Measurements from ENCODE around the gene GREB1. TPM values are rescaled to one million over a fixed set of nuclear protein-coding genes. Genes with fewer than 3 reads are reported as not detected.

Gene GREB1
- total RNA-seq, 2 donors from 2014 or later, result 0.85 to 2.0 TPM

DNA sequence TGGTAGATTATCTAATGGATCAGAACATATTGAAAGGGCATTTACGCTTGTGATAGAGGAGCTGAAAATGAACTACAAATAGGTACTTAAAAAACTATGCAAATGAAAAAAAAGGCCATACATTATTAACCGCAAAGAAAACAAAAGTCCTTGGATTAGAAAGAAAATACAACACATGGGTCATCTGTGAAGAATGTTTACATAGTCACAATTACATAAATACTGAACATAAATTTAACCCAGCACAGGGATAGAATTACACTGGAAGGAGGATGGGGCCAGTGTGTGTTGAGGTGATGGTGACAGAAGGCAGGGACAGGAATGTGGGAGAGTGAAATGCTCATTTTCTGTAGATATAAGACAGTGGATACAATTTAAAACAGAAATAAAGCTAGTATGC lies 129.6 kb downstream of the GREB1 start:
- DNase-seq, result no peak
- intact Hi-C loops (cut with DNase I, micrococcal nuclease), result no loop called here
- no peak for ATAC-seq

DNA sequence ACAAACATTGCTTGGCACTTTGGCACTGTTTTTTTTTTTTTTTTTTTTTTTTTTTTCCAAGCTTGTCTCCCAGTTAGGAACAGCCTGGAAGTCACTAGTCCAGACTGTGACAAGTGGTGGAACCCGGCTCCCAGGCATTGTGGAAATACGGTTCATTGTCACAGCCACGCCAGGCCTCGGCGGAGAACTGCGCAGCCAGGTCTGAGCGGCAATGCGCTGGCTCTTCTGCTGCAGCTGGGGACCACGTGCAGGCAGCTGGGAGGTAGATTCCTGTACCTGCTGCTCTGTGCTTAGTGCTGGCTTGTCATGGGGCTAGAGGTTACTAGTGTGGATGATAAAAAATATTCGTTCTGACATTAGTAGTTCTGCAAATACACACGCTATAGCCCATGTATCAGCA lies 131.2 kb downstream of the GREB1 start:
- no peak for ATAC-seq
- intact Hi-C loops (cut with DNase I, micrococcal nuclease), result no loop called here
- DNase-seq, result no peak

DNA sequence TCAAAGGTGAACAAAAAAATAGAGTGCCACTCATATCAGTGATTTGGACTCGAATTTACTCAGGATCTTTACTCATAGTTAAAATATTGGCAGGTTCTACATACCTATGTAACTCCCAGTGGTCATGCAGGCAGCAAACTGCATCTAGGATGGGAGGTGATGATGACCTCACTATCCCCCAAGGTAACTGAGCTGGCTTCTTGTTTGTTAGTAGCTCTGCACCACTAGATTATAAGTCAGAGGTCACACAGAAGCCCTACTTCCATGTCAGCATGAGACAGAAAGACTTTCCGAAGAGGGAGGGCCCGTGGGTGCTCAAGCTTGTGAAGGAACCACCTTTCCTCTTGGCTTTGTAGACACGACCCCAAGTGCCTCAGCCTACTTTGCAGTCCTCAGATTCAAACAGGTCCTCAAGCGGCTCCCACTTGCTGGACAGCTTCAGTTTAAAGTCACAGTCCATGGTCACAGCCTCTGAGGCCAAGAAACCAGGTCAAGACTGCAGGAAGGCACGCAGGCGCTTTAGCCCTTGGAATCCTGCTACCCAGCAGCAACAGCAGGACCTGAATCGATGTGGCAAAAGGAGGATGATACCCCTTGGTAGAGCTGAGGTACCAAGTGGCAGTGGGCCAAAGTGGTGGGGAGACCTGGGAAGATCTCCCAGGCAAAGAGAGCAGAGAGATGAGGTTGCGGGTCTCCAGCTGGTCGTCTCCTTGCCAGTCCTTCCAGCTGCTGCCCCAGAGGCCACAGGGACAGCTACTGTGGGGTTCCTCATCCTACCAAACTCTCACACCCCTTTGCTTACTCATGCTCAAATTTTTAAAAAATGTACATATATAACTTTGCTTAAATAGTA lies 131.9 kb downstream of the GREB1 start:
- intact Hi-C loops (cut with DNase I, micrococcal nuclease), result no loop called here
- ATAC-seq (no peak), DNase-seq (no peak)

DNA sequence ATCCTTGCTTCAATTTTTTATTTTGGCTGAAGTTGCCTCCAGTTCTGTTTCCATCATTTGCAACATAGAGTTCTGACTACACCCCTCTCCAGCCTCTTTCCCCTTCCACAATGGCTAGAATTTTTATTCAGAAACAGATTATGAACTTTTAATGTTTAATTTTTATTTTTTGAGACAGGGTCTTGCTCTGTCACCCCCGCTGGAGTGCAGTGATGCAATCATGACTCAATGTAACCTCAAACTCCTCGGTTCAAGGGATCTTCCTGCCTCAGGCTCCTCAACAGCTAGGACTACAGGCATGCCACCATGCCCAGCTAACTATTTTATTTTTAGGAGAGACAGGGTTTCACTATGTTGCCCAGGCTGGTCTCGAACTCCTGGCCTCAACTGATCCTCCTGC lies 133.3 kb downstream of the GREB1 start:
- DNase-seq (no peak), ATAC-seq (no peak)
- intact Hi-C loops (cut with DNase I, micrococcal nuclease), result no loop called here

DNA sequence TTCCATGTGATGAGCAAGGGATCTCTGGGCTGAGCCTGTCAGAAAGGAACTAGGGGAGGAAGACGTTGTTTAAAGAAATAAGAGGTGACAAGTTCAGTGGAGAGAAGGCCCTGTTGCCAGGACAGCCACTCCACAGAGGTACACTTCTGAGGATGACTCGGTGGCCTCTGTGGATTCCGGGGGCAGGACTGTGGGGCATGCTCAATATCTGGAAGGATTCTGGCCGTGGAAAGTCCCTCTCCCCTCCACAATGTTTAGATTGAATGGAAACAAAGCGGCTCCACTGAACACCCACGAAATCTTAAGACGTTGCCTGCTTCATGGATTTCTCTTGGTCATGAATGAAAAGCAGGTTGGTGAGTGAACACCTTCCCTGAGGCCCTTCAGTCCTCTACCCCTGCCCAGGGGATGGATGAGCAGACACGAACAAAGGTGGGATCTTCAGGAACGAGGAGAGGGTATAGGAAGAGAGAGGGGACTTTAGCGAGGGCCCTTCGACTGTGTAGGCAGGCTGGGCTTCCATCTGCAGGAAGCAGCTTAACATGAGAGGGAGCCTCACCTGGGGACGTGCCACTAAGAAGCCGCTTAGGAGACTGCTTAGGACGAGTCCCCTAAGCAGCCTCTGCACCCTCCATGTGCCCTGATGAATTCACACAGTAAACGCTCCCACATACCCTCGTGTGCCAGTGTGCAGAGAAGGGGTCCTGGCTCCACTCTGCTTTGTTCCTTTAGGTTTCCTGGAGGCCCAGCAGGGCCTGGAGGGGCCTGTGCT lies 134.2 kb downstream of the GREB1 start:
- ATAC-seq, result no peak
- intact Hi-C loops (cut with DNase I, micrococcal nuclease), result no loop called here
- DNase-seq, result no peak

DNA sequence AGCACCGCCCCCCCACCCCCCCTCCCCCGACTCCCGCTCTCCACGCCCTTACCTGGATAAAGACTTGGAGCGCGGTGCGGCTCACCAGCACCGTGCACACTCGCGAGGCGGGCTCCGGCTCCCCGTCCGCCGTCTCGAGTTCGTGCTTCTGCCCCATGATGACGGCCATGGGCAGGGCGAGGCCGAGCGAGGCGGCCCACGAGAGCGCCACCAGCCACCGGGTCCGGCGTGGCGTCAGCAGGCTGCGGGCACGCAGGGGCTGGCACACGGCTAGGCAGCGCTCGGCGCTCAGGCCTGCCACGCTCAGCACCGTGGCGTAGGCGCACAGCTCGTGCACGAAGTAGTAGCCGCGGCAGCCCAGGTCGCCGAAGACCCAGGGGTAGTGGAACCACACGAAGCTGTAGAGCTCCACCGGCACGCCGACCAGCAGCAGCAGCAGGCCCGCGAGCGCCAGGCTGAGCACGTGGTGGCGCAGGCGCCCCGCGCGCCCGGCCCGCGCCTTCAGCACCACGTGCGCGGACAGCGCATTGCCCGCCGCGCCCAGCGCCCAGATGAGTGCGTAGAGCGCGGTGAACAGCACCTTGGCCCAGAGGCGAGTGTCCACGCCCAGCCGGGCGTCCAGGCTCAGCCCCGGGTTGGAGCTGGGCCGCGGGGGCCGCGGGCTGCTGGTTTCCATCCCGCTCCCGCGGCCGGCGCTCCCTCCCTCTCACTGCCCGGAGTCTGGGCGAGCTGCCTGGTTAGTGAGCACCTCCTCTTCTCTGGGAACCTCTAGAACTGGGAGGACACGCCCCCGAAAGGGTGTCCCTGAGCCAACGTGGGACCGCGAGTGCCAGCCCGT lies 135.8 kb downstream of the GREB1 start, which contains the start of gene NTSR2:
Gene NTSR2, minus strand, starts transcription at position 742 of the 838 bp plus-strand sequence. Its CDS starts 66 bp downstream, at position 676.
- intact Hi-C loops (cut with DNase I, micrococcal nuclease), result no loop called here
- peak; percentile 97 for ATAC-seq
- peak in 1 of 2 donors; percentile 52 for DNase-seq

DNA sequence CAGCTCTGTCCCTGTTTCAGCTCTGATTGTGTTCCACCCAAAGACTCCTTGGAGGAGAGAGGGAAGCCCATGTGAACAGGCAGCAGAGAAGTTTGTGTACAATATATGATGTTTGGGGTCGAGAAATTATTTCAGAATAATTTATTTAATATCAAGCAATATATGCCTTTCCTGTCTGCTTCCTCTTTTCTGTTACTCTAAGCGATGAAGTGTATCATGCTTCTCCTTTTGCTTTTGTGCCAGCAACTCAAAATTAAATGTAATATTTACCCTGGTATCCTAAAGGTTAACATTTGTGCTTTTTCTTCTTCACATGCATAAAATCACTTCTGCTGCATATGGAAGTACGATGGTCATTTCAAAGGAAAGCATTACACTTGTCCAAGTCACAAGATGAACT lies 138.6 kb downstream of the GREB1 start:
- ATAC-seq, result no peak
- intact Hi-C loops (cut with DNase I, micrococcal nuclease), result no loop called here
- no peak for DNase-seq

DNA sequence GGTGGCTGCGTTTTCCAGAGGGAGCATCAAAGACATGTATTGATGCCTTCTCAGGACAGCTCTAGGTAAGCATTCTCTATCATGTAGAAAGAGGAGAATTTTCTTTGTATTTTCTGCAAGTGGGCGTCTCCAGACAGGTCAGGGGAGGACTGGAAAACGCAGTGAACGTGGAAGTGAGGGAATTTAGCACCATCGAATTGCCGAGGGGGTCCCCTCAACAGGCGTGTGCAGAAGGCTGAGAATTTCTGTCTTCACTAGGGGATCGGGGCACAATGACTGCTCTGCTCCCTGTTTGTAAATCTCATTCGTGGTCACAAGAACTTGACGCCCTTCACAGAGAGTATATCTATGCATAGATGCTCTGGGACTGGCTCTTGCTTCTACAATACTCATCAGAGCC lies 141.1 kb downstream of the GREB1 start:
- ATAC-seq (no peak), DNase-seq (no peak)
- intact Hi-C loops (cut with DNase I, micrococcal nuclease), result no loop called here

DNA sequence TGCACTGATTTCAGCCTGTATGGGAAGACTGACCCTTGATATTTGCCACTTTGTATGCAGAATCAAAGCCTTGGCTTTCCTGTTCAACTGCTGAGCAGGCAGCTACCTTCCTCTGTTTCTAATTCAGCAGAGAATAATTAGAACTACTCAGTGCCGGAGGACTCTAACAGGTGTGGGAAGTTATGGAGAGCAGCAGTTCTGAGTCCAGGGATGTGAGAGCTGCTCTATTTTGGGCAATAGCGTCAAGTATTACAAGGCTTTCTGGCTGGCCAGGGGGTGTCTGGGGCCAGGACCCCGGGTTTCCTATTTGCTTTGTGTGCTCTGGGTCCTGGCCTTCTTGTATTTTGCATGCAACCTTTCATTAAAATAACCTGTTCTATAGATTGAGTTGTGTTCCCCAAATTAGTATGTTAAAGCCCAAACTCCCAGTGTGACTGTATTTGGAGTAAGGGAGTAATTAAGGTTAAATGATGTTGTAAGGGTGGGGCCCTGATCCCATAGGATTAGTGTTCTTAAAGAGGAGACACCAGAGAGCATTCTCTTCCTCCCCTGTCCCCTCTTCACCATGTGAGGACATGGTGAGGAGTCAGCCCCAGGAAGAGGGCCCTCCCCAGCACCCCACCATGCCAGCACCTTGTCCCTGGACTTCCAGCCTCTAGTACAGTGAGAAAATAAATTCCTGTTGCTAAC lies 141.7 kb downstream of the GREB1 start:
- intact Hi-C loops (cut with DNase I, micrococcal nuclease), result no loop called here
- ATAC-seq (no peak), DNase-seq (no peak)

DNA sequence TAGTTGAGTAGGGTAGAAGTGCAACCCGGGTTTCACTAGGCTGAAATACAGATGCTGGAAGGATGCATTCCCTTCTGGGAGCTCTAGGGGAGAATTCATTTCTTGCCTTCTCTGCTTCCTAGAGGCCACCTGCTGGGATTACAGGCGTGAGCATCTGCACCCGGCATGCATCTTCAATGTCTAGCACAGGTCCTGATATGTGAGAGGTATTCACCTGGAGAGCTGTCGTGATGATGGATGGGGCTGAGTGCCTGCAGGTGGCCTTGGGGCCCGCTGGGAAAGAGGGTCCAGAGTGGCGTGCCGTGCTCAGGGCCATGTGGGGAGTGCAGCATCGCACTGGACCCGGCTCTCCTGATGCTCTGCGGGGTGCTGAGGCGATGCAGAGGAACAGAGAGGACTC lies 142.8 kb downstream of the GREB1 start:
- intact Hi-C loops (cut with DNase I, micrococcal nuclease), result no loop called here
- no peak for DNase-seq
- no peak for ATAC-seq

DNA sequence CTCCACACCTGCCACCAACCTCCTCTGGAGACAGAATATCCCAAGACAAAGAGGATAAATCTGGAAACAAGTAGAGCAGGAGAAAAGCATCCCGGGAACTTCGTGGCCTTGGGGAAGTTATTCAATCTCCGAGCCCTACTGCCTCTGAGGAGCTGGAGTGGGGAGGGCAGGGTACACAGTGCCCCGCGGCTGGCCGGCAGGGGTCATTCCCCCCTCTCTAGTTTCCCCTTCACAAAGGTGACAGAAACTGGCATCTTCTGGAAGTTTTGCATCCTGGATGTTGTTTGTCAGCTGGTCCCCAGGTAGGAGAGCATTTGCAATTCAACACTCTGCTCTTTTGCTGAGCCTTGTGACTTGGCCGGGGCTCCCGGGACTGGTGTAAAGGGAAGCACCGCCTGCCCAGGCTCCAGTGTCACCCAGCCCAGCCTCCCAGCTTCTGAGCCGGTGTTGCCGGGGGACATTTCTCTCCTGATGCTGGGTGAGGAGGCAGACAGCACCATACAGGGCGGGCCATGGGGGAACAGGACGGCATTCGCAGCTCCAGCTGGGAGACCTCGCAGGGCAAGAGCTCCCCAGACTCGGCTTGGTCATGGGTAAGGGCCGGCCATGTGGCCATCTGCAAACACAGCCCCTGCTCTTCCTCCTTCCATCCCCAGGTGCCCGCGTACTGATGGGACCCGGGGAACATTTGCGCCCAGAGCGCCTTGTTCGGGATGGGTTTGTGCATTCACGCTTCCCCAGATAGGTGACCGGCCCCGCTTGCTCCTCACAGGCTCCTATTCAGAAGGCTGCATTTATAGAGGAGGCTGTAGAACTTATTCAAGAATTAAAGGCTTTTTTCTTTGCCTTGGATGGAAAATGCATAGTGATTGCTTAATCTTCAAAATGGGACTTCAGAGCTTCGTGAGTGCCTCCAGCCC lies 143.6 kb downstream of the GREB1 start:
- ATAC-seq, result no peak
- DNase-seq, result no peak
- intact Hi-C loops (cut with DNase I, micrococcal nuclease), result no loop called here

DNA sequence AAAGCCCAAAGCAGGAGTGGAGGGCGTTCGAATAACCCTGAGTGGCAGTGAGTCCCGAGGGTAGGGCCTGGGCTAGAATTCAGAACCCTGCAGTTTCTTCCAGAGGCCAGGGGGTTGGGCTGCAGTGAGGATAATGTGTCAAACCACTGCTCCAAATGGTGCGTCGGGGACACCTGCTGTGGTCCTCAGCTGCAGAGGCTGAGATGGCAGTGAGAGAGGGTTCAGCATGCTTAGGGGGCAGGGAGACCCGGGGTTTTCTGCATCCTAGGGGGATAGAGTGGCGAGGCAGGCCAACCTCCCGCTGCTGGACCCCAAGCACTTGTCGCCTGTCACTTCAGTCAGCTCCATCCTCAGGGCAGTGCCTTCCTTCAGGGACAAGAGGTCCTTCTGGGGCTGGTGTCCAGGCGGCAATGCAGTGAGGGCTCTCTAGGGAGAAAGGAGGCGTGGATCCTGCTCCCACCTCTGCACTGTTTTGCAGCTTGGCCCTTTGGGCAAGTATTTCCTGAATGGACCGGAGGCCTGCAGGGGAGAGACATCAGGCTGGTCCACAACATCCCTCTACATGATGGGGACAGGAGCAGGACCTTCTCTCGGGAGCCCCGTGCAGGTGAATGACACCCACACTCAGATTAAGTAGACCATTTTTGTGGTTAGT lies 144.6 kb downstream of the GREB1 start:
- DNase-seq (no peak), ATAC-seq (no peak)
- intact Hi-C loops (cut with DNase I, micrococcal nuclease), result no loop called here

DNA sequence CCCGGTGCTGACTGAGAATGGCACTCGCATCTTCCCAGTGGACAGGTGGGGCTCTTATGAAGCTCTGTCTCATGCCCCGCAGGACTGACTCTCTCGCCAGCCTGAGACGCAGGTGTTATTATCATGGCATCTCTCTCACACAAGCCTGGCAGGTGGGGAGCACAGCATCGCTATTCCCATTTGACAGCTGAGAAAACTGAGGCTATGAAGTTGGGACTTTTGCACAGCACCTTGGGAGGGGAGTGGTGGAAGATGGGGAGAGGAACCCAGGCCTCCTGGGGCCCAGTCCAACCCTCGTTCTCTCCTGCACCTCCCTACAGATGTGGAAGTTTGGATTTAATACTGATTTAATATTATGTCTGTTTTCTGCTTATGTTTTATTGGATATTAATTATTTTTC lies 145.2 kb downstream of the GREB1 start:
- no peak for DNase-seq
- ATAC-seq, result no peak
- intact Hi-C loops (cut with DNase I, micrococcal nuclease), result no loop called here

DNA sequence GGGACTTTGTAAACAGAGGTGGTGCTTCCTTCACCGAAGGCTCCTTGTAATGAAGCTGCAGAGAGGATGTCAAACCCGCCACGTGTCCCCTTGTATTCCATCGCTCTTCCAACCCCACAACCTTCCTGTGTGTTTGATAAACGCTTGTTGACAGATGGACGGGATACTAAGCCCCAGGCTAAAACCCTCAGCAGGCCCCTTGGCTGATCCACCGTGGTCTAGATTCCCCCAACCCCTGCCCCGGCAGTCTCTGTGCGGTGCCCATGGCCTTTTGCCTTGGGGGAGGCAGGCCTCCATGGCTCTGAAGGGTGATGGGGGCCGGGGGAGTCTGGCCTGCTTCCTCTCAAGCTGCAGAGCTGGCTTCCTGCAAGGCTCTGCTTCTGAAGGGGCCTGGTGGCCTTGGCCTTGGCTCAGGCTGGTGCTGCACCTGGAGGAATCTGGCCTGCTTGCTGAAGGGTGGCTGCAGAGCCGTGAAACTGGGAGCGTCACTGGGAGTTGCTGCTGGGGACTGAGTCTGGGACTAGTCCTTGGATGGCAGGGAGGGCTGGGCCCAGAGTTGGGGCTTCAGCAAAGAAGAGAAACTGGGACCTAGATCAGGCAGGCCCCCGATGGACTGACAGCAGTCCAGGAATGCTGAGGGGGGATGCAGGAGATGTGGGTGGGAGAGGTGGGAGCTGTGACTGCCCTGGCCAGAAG lies 145.8 kb downstream of the GREB1 start:
- intact Hi-C loops (cut with DNase I, micrococcal nuclease), result no loop called here

DNA sequence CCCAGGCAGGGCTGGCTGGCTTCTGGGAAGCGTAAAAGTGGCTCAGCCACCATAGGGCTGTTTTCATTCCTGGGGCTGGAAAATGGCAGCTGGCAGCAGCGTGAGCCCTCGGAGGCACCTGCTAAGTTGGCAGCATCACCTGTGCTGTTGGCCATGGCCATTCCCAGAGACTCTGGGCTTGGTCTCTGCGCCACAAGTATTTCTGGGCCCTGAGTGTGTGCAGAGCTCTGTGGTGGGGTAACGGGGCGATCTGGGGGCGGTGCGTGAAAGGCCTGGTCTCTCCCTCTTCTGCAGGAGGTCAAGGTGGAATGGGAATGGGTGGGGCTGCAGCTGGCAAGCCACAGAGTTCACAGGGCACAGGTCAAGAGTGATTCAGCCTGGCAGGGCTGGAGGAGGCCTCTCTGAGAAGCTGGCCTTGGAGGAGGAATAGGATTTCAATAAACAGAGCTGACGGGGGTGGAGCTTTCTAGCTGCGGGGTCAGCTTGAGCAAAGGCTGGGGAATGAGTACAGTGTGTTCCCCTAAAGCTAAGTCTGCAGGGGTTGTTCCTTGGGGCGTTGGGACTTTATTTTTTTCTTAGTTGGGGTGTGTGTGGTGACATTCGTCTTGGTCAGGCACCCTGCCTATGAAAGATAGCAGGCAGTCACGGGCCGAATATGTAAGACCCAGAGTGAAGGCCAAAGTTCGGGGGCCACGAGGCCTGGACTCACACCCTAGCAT lies 146.5 kb downstream of the GREB1 start:
- intact Hi-C loops (cut with DNase I, micrococcal nuclease), result no loop called here
- no peak for DNase-seq
- ATAC-seq, result peak; percentile 30

More for the DNA sequence above, 145.8 kb downstream of the GREB1 start:
- no peak for ATAC-seq
- no peak for DNase-seq

Measured in left colon (tissue), 2 donors.